ENCODE data around the gene AGER.

DNA sequence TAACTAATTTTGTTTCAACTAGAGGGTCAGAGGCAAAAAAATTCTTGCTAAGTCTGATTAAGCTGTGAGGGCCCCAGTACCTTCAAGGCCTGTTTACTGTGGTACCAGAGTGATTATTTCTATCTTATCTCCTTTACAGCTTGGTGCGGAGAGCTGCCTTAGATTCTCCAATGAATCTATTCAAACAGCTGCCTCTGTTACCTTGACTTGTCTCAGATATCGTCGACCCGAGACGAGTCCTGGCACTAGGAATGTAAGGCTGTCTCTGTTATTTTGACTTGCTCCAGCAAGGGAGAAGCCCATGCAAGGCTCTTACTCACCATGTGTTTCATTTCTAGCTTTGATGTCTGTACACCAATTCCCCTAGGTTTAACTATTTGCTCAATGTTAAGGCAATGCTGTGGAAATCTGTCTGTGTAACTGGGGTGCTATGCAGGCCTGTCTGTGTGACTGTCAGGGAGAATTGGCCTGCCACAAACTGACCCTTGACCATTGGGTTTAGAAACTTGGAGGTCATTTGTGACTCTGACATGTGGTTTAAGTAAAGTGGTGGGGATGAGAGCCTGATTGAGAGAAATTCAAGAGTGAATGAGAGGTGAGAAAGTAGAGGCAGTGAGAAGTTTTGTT is 43.5 kb downstream of the AGER start:
- TF ChIP-seq, protein P1, sequence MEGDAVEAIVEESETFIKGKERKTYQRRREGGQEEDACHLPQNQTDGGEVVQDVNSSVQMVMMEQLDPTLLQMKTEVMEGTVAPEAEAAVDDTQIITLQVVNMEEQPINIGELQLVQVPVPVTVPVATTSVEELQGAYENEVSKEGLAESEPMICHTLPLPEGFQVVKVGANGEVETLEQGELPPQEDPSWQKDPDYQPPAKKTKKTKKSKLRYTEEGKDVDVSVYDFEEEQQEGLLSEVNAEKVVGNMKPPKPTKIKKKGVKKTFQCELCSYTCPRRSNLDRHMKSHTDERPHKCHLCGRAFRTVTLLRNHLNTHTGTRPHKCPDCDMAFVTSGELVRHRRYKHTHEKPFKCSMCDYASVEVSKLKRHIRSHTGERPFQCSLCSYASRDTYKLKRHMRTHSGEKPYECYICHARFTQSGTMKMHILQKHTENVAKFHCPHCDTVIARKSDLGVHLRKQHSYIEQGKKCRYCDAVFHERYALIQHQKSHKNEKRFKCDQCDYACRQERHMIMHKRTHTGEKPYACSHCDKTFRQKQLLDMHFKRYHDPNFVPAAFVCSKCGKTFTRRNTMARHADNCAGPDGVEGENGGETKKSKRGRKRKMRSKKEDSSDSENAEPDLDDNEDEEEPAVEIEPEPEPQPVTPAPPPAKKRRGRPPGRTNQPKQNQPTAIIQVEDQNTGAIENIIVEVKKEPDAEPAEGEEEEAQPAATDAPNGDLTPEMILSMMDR (IDR thresholded peaks at IDR 0.05) = no peak
- TF ChIP-seq, protein P2, sequence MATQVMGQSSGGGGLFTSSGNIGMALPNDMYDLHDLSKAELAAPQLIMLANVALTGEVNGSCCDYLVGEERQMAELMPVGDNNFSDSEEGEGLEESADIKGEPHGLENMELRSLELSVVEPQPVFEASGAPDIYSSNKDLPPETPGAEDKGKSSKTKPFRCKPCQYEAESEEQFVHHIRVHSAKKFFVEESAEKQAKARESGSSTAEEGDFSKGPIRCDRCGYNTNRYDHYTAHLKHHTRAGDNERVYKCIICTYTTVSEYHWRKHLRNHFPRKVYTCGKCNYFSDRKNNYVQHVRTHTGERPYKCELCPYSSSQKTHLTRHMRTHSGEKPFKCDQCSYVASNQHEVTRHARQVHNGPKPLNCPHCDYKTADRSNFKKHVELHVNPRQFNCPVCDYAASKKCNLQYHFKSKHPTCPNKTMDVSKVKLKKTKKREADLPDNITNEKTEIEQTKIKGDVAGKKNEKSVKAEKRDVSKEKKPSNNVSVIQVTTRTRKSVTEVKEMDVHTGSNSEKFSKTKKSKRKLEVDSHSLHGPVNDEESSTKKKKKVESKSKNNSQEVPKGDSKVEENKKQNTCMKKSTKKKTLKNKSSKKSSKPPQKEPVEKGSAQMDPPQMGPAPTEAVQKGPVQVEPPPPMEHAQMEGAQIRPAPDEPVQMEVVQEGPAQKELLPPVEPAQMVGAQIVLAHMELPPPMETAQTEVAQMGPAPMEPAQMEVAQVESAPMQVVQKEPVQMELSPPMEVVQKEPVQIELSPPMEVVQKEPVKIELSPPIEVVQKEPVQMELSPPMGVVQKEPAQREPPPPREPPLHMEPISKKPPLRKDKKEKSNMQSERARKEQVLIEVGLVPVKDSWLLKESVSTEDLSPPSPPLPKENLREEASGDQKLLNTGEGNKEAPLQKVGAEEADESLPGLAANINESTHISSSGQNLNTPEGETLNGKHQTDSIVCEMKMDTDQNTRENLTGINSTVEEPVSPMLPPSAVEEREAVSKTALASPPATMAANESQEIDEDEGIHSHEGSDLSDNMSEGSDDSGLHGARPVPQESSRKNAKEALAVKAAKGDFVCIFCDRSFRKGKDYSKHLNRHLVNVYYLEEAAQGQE (IDR thresholded peaks at IDR 0.05; ENCODE audit: low read depth, low read length) = no peak
- TF ChIP-seq, protein P3, sequence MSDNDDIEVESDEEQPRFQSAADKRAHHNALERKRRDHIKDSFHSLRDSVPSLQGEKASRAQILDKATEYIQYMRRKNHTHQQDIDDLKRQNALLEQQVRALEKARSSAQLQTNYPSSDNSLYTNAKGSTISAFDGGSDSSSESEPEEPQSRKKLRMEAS (IDR thresholded peaks at IDR 0.05; ENCODE audit: low read depth) = no peak
- no peak for TF ChIP-seq CHD2 (IDR thresholded peaks at IDR 0.05; ENCODE audit: low read length, partially characterized antibody)
- no peak for TF ChIP-seq NRF1 (IDR thresholded peaks at IDR 0.05; ENCODE audit: low read depth, low read length)
- TF ChIP-seq GATA2 (CRISPR knock-in tag; IDR thresholded peaks at IDR 0.05) = no peak
- no peak for TF ChIP-seq SMC3 (IDR thresholded peaks at IDR 0.05; ENCODE audit: low read depth, low read length)
- TF ChIP-seq, protein P4, sequence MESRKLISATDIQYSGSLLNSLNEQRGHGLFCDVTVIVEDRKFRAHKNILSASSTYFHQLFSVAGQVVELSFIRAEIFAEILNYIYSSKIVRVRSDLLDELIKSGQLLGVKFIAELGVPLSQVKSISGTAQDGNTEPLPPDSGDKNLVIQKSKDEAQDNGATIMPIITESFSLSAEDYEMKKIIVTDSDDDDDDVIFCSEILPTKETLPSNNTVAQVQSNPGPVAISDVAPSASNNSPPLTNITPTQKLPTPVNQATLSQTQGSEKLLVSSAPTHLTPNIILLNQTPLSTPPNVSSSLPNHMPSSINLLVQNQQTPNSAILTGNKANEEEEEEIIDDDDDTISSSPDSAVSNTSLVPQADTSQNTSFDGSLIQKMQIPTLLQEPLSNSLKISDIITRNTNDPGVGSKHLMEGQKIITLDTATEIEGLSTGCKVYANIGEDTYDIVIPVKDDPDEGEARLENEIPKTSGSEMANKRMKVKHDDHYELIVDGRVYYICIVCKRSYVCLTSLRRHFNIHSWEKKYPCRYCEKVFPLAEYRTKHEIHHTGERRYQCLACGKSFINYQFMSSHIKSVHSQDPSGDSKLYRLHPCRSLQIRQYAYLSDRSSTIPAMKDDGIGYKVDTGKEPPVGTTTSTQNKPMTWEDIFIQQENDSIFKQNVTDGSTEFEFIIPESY (IDR thresholded peaks at IDR 0.05; ENCODE audit: borderline replicate concordance, low read depth) = no peak
- TF ChIP-seq RXRA (IDR thresholded peaks at IDR 0.05; ENCODE audit: borderline replicate concordance, low read depth) = no peak
